NCI-H2107 treated with DMSO at 0.1 percent for 48 hours (cell line): ENCODE data around the gene GPRIN2.
"Not testable (repeated sequence)": the region's sequence is repeated elsewhere in the genome, so short reads cannot be mapped to it uniquely, and the experiment has no call there.

Source experiments
- DNase-seq: peaks from one replicate; lab custom pipeline; 2025; ENCODE audit not compliant: unreplicated experiment; lab: John Stamatoyannopoulos, UW

The GPRIN2 gene

GRCh38 chr10:46520941-46521340 lies 35.5 kb downstream of the GPRIN2 start:
- no peak for DNase-seq

GRCh38 chr10:46520381-46520780 lies 36.1 kb downstream of the GPRIN2 start:
- DNase-seq, result no peak

- no peak for DNase-seq
These were observed 38.3 kb downstream of the GPRIN2 start for GRCh38 chr10:46518028-46518725.

- DNase-seq, result no peak
These were observed 38.9 kb downstream of the GPRIN2 start for GRCh38 chr10:46517541-46517940.

- no peak for DNase-seq
These were observed 39.6 kb downstream of the GPRIN2 start for GRCh38 chr10:46516660-46517416.

GRCh38 chr10:46515793-46516192 lies 40.7 kb downstream of the GPRIN2 start:
- DNase-seq, result no peak

GRCh38 chr10:46515366-46515765 lies 41.1 kb downstream of the GPRIN2 start:
- no peak for DNase-seq

GRCh38 chr10:46514899-46515298 lies 41.6 kb downstream of the GPRIN2 start:
- DNase-seq, result no peak

- DNase-seq, result no peak
These were observed 42.0 kb downstream of the GPRIN2 start for GRCh38 chr10:46514431-46514861.

- not testable (repeated sequence) for DNase-seq
These were observed 43.1 kb downstream of the GPRIN2 start for GRCh38 chr10:46513333-46513732.

- not testable (repeated sequence) for DNase-seq
These were observed 43.7 kb downstream of the GPRIN2 start for GRCh38 chr10:46512725-46513124.

GRCh38 chr10:46512002-46512401 lies 44.5 kb downstream of the GPRIN2 start:
- not testable (repeated sequence) for DNase-seq
